ENCODE data around the gene POLR2I. TPM values are rescaled to one million over a fixed set of nuclear protein-coding genes. Genes with fewer than 3 reads are reported as not detected.

POLR2I gene
- total RNA-seq, 1 experiment from 2014 or later: 165 TPM

DNA sequence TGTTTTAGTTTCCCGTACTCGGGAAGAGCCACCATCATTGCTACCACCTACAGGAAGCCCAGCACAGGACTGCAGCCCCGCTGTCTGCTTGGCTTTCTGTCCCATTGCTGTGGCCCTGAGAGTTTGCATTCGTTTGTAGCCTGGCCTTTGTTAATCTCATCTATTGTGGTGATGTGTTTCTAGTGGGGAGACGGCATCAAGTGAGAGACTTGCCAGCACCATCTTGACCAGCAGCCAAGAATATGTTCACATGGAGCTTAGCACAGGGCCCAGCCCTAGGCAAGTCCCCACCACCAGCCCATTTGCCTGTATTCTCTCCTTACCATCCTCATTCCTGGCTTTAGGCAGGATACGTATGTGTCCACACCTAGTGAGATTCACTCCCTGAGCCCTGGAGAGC is 21.0 kb downstream of the POLR2I start:
- Mint-ChIP-seq H3K4me1 (no peaks in the 10 kb centered on the region), H3K27ac (no peak overlapping the region), H3K27me3 (ENCODE audit: low read depth) (no peaks in the 10 kb centered on the region), H3K9me3 (no peaks in the 10 kb centered on the region), H3K4me3 (no peak overlapping the region), H3K36me3 (peaks cover 44% of the 10 kb centered on the region)
- ChIA-PET POLR2A (no interaction called here), CTCF (no interaction called here)
- DNase-seq (ENCODE audit: low spot score): no peak
- TF ChIP-seq ATF1 (CRISPR knock-in tag; IDR thresholded peaks at IDR 0.05): no peak
- TF ChIP-seq, protein P1, sequence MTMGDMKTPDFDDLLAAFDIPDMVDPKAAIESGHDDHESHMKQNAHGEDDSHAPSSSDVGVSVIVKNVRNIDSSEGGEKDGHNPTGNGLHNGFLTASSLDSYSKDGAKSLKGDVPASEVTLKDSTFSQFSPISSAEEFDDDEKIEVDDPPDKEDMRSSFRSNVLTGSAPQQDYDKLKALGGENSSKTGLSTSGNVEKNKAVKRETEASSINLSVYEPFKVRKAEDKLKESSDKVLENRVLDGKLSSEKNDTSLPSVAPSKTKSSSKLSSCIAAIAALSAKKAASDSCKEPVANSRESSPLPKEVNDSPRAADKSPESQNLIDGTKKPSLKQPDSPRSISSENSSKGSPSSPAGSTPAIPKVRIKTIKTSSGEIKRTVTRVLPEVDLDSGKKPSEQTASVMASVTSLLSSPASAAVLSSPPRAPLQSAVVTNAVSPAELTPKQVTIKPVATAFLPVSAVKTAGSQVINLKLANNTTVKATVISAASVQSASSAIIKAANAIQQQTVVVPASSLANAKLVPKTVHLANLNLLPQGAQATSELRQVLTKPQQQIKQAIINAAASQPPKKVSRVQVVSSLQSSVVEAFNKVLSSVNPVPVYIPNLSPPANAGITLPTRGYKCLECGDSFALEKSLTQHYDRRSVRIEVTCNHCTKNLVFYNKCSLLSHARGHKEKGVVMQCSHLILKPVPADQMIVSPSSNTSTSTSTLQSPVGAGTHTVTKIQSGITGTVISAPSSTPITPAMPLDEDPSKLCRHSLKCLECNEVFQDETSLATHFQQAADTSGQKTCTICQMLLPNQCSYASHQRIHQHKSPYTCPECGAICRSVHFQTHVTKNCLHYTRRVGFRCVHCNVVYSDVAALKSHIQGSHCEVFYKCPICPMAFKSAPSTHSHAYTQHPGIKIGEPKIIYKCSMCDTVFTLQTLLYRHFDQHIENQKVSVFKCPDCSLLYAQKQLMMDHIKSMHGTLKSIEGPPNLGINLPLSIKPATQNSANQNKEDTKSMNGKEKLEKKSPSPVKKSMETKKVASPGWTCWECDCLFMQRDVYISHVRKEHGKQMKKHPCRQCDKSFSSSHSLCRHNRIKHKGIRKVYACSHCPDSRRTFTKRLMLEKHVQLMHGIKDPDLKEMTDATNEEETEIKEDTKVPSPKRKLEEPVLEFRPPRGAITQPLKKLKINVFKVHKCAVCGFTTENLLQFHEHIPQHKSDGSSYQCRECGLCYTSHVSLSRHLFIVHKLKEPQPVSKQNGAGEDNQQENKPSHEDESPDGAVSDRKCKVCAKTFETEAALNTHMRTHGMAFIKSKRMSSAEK (CRISPR knock-in tag; IDR thresholded peaks at IDR 0.05; ENCODE audit: borderline replicate concordance): no peak
- no peak for TF ChIP-seq TEAD1 (CRISPR knock-in tag; IDR thresholded peaks at IDR 0.05)
- TF ChIP-seq, protein P2, sequence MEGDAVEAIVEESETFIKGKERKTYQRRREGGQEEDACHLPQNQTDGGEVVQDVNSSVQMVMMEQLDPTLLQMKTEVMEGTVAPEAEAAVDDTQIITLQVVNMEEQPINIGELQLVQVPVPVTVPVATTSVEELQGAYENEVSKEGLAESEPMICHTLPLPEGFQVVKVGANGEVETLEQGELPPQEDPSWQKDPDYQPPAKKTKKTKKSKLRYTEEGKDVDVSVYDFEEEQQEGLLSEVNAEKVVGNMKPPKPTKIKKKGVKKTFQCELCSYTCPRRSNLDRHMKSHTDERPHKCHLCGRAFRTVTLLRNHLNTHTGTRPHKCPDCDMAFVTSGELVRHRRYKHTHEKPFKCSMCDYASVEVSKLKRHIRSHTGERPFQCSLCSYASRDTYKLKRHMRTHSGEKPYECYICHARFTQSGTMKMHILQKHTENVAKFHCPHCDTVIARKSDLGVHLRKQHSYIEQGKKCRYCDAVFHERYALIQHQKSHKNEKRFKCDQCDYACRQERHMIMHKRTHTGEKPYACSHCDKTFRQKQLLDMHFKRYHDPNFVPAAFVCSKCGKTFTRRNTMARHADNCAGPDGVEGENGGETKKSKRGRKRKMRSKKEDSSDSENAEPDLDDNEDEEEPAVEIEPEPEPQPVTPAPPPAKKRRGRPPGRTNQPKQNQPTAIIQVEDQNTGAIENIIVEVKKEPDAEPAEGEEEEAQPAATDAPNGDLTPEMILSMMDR (IDR thresholded peaks at IDR 0.05): no peak
- TF ChIP-seq, protein P3, sequence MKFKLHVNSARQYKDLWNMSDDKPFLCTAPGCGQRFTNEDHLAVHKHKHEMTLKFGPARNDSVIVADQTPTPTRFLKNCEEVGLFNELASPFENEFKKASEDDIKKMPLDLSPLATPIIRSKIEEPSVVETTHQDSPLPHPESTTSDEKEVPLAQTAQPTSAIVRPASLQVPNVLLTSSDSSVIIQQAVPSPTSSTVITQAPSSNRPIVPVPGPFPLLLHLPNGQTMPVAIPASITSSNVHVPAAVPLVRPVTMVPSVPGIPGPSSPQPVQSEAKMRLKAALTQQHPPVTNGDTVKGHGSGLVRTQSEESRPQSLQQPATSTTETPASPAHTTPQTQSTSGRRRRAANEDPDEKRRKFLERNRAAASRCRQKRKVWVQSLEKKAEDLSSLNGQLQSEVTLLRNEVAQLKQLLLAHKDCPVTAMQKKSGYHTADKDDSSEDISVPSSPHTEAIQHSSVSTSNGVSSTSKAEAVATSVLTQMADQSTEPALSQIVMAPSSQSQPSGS (CRISPR knock-in tag; IDR thresholded peaks at IDR 0.05; ENCODE audit: borderline replicate concordance, low read depth): no peak
- no peak for TF ChIP-seq ELF4 (CRISPR knock-in tag; IDR thresholded peaks at IDR 0.05; ENCODE audit: low read depth)
- TF ChIP-seq SMAD3 (CRISPR knock-in tag; IDR thresholded peaks at IDR 0.05; ENCODE audit: borderline replicate concordance): no peak
- TF ChIP-seq GRHL2 (CRISPR knock-in tag; IDR thresholded peaks at IDR 0.05; ENCODE audit: insufficient replicate concordance, severe bottlenecking): no peak
- no peak for TF ChIP-seq ZNF396 (CRISPR knock-in tag; IDR thresholded peaks at IDR 0.05; ENCODE audit: borderline replicate concordance)
- no peak for TF ChIP-seq HMGA2 (CRISPR knock-in tag; IDR thresholded peaks at IDR 0.05)
- TF ChIP-seq, protein P4, sequence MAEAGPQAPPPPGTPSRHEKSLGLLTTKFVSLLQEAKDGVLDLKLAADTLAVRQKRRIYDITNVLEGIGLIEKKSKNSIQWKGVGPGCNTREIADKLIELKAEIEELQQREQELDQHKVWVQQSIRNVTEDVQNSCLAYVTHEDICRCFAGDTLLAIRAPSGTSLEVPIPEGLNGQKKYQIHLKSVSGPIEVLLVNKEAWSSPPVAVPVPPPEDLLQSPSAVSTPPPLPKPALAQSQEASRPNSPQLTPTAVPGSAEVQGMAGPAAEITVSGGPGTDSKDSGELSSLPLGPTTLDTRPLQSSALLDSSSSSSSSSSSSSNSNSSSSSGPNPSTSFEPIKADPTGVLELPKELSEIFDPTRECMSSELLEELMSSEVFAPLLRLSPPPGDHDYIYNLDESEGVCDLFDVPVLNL (CRISPR knock-in tag; IDR thresholded peaks at IDR 0.05; ENCODE audit: borderline replicate concordance, low read depth): no peak
- TF ChIP-seq, protein P5, sequence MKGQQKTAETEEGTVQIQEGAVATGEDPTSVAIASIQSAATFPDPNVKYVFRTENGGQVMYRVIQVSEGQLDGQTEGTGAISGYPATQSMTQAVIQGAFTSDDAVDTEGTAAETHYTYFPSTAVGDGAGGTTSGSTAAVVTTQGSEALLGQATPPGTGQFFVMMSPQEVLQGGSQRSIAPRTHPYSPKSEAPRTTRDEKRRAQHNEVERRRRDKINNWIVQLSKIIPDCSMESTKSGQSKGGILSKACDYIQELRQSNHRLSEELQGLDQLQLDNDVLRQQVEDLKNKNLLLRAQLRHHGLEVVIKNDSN (CRISPR knock-in tag; IDR thresholded peaks at IDR 0.05): no peak
- TF ChIP-seq, protein P6, sequence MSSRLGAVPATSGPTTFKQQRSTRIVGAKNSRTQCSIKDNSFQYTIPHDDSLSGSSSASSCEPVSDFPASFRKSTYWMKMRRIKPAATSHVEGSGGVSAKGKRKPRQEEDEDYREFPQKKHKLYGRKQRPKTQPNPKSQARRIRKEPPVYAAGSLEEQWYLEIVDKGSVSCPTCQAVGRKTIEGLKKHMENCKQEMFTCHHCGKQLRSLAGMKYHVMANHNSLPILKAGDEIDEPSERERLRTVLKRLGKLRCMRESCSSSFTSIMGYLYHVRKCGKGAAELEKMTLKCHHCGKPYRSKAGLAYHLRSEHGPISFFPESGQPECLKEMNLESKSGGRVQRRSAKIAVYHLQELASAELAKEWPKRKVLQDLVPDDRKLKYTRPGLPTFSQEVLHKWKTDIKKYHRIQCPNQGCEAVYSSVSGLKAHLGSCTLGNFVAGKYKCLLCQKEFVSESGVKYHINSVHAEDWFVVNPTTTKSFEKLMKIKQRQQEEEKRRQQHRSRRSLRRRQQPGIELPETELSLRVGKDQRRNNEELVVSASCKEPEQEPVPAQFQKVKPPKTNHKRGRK (CRISPR knock-in tag; IDR thresholded peaks at IDR 0.05; ENCODE audit: borderline replicate concordance): no peak
- TF ChIP-seq OVOL2 (CRISPR knock-in tag; IDR thresholded peaks at IDR 0.05; ENCODE audit: borderline replicate concordance): no peak
- TF ChIP-seq, protein P7, sequence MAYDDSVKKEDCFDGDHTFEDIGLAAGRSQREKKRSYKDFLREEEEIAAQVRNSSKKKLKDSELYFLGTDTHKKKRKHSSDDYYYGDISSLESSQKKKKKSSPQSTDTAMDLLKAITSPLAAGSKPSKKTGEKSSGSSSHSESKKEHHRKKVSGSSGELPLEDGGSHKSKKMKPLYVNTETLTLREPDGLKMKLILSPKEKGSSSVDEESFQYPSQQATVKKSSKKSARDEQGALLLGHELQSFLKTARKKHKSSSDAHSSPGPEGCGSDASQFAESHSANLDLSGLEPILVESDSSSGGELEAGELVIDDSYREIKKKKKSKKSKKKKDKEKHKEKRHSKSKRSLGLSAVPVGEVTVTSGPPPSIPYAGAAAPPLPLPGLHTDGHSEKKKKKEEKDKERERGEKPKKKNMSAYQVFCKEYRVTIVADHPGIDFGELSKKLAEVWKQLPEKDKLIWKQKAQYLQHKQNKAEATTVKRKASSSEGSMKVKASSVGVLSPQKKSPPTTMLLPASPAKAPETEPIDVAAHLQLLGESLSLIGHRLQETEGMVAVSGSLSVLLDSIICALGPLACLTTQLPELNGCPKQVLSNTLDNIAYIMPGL (CRISPR knock-in tag; IDR thresholded peaks at IDR 0.05): no peak
- TF ChIP-seq CREB1 (CRISPR knock-in tag; IDR thresholded peaks at IDR 0.05): no peak
- ATAC-seq: no peak

Data from WTC11 (cell line).